ENCODE results near the gene TNPO3. TPM values are rescaled to one million over a fixed set of nuclear protein-coding genes. Genes with fewer than 3 reads are reported as not detected.

The TNPO3 gene
- total RNA-seq, 3 donors from 2014 or later (not counting 1 experiment from before 2014, with no cell fraction given), result 33.9 to 41.1 (median 37.9) TPM

- H3K27ac ChIP-seq (ENCODE audit: low read length), result no peak overlapping the region
- no peak for DNase-seq
- H3K9me3 ChIP-seq (ENCODE audit: control insufficient read depth, insufficient read depth, low read length), result no peaks in the 10 kb centered on the region
- TF ChIP-seq CTCF (IDR thresholded peaks at IDR 0.05), result no peak
- WGBS (ENCODE audit: insufficient coverage), result 93% methylated on average over 1 of the region's 1 CpG
- H3K4me1 ChIP-seq (ENCODE audit: control insufficient read depth, insufficient read depth, low read length), result peaks cover 10% of the 10 kb centered on the region
- Mint-ChIP-seq H3K27me3 (ENCODE audit: low read depth in 2 of 2) (peaks cover 0 to 2% of the 10 kb centered on the region in 2 donors), H3K4me1 (peaks cover 12 to 13% of the 10 kb centered on the region in 2 donors), H3K36me3 (no peaks in the 10 kb centered on the region), H3K27ac (no peak overlapping the region), H3K4me3 (no peak overlapping the region), H3K9me3 (no peaks in the 10 kb centered on the region)
- ATAC-seq, result no peak
- H3K4me3 ChIP-seq (ENCODE audit: low read length), result no peak overlapping the region
- no peaks in the 10 kb centered on the region for H3K27me3 ChIP-seq (ENCODE audit: control insufficient read depth, insufficient read depth, low read length)
- H3K36me3 ChIP-seq (ENCODE audit: control insufficient read depth, insufficient read depth, low read length), result no peaks in the 10 kb centered on the region
- intact Hi-C loops (cut with micrococcal nuclease), result no loop called here
Observed at GRCh38 chr7:129093867-129094456, 39.1 kb upstream of the TNPO3 start.

GRCh38 chr7:129091484-129092002 is 36.6 kb upstream of the TNPO3 start:
- WGBS (ENCODE audit: insufficient coverage), result 8% methylated on average over 11 of the region's 11 CpGs

DNA sequence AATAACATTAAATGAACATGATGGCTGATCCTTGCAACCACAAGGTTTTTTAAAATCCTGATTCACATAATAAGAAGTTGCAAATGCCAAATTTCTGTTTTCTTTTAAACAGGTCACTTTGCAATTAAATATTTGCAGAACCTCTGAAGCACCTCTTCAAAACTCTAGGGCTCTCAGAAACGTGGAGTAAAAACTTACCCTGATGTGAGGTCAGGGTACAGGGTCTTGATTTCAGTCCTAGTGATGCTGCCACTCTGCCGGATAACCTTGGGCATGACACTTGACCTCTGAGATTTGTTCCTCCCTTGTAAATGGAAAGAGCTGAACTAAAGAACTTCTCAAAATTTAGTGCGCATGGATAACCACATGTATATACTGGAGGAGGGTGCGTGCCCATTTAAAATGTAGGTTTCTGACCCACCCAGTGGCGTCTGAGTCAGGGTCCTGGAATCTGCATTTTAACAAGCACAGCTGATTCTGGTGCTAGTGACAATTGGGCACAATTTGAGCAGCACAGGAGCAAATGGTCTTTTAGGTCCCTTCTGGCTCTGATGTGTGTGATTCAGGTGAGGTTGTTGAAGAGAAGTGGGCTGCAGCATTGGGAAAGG is 35.5 kb upstream of the TNPO3 start:
- no peak overlapping the region for H3K27ac ChIP-seq (ENCODE audit: low read length)
- no peak for ATAC-seq
- H3K4me3 ChIP-seq (ENCODE audit: low read length), result no peak overlapping the region
- Mint-ChIP-seq H3K9me3 (no peaks in the 10 kb centered on the region), H3K4me1 (peaks cover 11% of the 10 kb centered on the region in 2 donors), H3K27ac (no peak overlapping the region), H3K27me3 (ENCODE audit: low read depth in 2 of 2) (peaks cover 0 to 2% of the 10 kb centered on the region in 2 donors), H3K4me3 (no peak overlapping the region), H3K36me3 (no peaks in the 10 kb centered on the region)
- no peaks in the 10 kb centered on the region for H3K9me3 ChIP-seq (ENCODE audit: control insufficient read depth, insufficient read depth, low read length)
- H3K36me3 ChIP-seq (ENCODE audit: control insufficient read depth, insufficient read depth, low read length), result no peaks in the 10 kb centered on the region
- no peak for TF ChIP-seq CTCF (IDR thresholded peaks at IDR 0.05)
- no peak for DNase-seq
- no peaks in the 10 kb centered on the region for H3K27me3 ChIP-seq (ENCODE audit: control insufficient read depth, insufficient read depth, low read length)
- H3K4me1 ChIP-seq (ENCODE audit: control insufficient read depth, insufficient read depth, low read length), result peaks cover 7% of the 10 kb centered on the region
- intact Hi-C loops (cut with micrococcal nuclease), result no loop called here
- 75% methylated on average over 5 of the region's 5 CpGs for WGBS (ENCODE audit: insufficient coverage)

More at GRCh38 chr7:129091484-129092002, 36.6 kb upstream of the TNPO3 start:
- Mint-ChIP-seq H3K9me3 (no peaks in the 10 kb centered on the region), H3K27ac (peak overlapping the region in 1 of 2 donors; percentile 48), H3K4me1 (peaks cover 12 to 13% of the 10 kb centered on the region in 2 donors), H3K27me3 (ENCODE audit: low read depth in 2 of 2) (peaks cover 0 to 2% of the 10 kb centered on the region in 2 donors), H3K4me3 (no peak overlapping the region), H3K36me3 (no peaks in the 10 kb centered on the region)
- H3K27me3 ChIP-seq (ENCODE audit: control insufficient read depth, insufficient read depth, low read length), result no peaks in the 10 kb centered on the region
- DNase-seq (peak; percentile 77 to 89), ATAC-seq (peak; percentile 89 to 98 (median 97))
- H3K36me3 ChIP-seq (ENCODE audit: control insufficient read depth, insufficient read depth, low read length), result no peaks in the 10 kb centered on the region
- intact Hi-C loops (cut with micrococcal nuclease), result loop anchor here (1.0 kb wide), 2 partner anchors 37 to 187 kb away; no protein-coding TSS in a partner anchor
- H3K4me3 ChIP-seq (ENCODE audit: low read length), result no peak overlapping the region
- H3K4me1 ChIP-seq (ENCODE audit: control insufficient read depth, insufficient read depth, low read length), result peaks cover 10% of the 10 kb centered on the region
- H3K27ac ChIP-seq (ENCODE audit: low read length), result no peak overlapping the region
- no peaks in the 10 kb centered on the region for H3K9me3 ChIP-seq (ENCODE audit: control insufficient read depth, insufficient read depth, low read length)
- TF ChIP-seq CTCF (IDR thresholded peaks at IDR 0.05), result peak; percentile 97

Measured in natural killer cell (primary cell).